Omental fat pad (tissue), 4 donors: ENCODE measurements around the gene TSNAX. TPM values are rescaled to one million over a fixed set of nuclear protein-coding genes. Genes with fewer than 3 reads are reported as not detected.

Experiments used
- ATAC-seq: fragments of 150-250 bp; one replicate; pipeline ENCODE4 v1.9.1; 2016; ENCODE audit warnings: mild to moderate bottlenecking, moderate library complexity; ENCODE audit not compliant: low FRiP score
- DNase-seq: peaks from one replicate; pipeline ENCODE4 v3.0.0-alpha.2; 2019; ENCODE audit warnings: low spot score
- CTCF ChIP-seq, 3 donors: fragments of 450-650 bp; IDR thresholded peaks; one replicate each; pipeline ENCODE4 v1.5.1; 2016 to 2017; ENCODE audit warnings: antibody characterized with exemption in 3 of 3, mild to moderate bottlenecking in 3 of 3, moderate library complexity in 2 of 3
- total RNA-seq, 4 donors: library from RNA; depleted of rRNA; stranded (reverse); fragments of >200 nt; gene quantifications; one replicate each; pipeline ENCODE4 v1.1.0, GENCODE V29; 2016

Gene TSNAX
- total RNA-seq, 4 donors from 2014 or later, result 17.1 to 25.2 (median 20.1) TPM

- no peak for TF ChIP-seq CTCF (IDR thresholded peaks at IDR 0.05)
- no peak for ATAC-seq
- no peak for DNase-seq
Measured at GRCh38 chr1:231605149-231606100, 77.0 kb downstream of the TSNAX start.

- ATAC-seq, result no peak
- TF ChIP-seq CTCF (IDR thresholded peaks at IDR 0.05), result no peak
Measured at GRCh38 chr1:231606712-231607111, 78.2 kb downstream of the TSNAX start.

GRCh38 chr1:231610388-231610787 is 81.9 kb downstream of the TSNAX start:
- DNase-seq, result no peak
- ATAC-seq, result no peak
- TF ChIP-seq CTCF (IDR thresholded peaks at IDR 0.05), result no peak

More at GRCh38 chr1:231606712-231607111, 78.2 kb downstream of the TSNAX start:
- DNase-seq, result no peak

- DNase-seq, result no peak
Measured at GRCh38 chr1:231611111-231611510, 82.6 kb downstream of the TSNAX start.

GRCh38 chr1:231611851-231612250 is 83.4 kb downstream of the TSNAX start:
- ATAC-seq, result no peak

More at GRCh38 chr1:231611111-231611510, 82.6 kb downstream of the TSNAX start:
- ATAC-seq, result no peak
- no peak for TF ChIP-seq CTCF (IDR thresholded peaks at IDR 0.05)

GRCh38 chr1:231612393-231613089 is 84.1 kb downstream of the TSNAX start:
- DNase-seq, result no peak
- no peak for TF ChIP-seq CTCF (IDR thresholded peaks at IDR 0.05)
- ATAC-seq, result no peak

More at GRCh38 chr1:231611851-231612250, 83.4 kb downstream of the TSNAX start:
- no peak for DNase-seq
- no peak for TF ChIP-seq CTCF (IDR thresholded peaks at IDR 0.05)
